Stimulated activated CD8-positive, alpha-beta memory T cell treated with anti-CD3 and anti-CD28 coated beads, Interleukin-7, amount 100 ng/mL, for 24 hours (primary cell): Measurements from ENCODE around the gene COL18A1.

ENCODE experiments used
- DNase-seq: peaks from one replicate; pipeline ENCODE4 v3.0.0-alpha.2; 2020; ENCODE audit warnings: low read depth

Gene COL18A1

DNA sequence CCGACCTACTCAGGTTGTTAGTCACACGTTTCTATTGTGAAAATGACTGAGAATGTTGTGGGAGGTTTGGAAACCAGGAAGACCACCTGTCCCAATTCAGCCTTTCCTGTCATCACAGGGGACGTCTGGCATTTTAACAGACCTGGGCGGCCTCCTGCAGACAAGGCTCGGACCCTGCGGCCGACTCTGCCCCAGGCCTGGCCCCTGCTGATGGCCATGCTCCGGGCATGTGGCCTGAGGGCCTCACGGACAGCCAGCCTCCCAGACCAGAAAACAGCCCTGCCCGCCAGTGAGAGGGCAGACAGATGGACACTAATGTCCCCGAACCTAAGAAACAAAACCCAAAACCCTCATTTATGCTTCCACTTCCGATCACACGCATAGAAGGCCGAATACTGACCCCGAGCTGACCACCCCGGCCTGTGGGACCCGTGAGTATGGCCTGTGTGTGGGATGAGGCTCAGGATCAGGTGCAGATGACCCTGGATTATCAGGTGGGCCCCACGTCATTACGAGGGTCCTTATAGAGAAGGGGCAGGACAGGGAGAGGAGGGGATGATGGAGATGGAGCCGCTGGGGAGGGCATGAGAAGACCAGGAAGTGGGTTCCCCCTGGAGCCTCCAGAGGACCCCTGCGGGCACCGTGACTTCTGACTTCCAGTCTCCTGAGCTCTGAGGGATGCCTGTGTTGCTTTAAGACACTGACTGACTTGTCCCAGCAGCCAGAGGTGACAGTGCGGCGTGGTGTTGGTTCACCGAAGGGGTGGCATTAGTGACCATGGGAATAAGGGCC is 9.6 kb downstream of the COL18A1 start:
- DNase-seq = no peak

DNA sequence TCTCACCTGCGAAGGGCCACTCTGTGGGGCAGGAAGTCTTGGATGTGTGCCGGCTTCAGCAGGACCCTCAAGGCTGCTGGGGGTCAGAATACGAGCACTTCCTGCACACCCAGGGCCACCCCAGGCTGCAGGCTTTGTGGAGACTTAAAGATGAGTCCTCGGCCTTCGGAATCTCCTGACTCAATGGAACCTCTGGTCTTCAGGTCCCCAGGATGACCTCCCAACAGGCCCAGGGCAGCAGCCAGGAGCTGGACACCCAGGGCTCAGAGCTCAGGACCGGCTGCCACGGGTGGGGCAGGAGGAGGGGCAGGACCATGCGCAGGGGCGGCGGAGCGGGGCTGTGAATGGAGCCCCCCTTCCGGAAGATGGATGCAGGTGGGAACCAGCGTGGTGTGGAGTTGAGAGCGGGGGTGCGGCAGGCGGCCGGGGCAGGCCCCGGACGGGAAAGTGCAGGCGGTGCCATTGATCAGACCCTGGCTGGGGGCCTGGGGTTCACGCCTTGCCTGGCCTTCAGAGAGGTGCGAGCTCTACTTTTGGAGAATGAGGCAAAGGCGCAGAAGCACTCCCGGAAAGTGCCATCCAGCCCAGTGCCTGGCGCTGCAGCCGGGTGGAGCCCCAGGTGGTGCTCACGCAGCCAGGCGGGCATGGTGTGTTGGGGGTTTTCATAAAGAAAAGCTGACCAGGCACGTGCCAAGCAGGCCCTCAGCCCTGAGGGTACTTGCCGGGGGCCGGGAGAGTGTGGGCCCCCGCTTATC is 10.4 kb downstream of the COL18A1 start:
- no peak for DNase-seq

DNA sequence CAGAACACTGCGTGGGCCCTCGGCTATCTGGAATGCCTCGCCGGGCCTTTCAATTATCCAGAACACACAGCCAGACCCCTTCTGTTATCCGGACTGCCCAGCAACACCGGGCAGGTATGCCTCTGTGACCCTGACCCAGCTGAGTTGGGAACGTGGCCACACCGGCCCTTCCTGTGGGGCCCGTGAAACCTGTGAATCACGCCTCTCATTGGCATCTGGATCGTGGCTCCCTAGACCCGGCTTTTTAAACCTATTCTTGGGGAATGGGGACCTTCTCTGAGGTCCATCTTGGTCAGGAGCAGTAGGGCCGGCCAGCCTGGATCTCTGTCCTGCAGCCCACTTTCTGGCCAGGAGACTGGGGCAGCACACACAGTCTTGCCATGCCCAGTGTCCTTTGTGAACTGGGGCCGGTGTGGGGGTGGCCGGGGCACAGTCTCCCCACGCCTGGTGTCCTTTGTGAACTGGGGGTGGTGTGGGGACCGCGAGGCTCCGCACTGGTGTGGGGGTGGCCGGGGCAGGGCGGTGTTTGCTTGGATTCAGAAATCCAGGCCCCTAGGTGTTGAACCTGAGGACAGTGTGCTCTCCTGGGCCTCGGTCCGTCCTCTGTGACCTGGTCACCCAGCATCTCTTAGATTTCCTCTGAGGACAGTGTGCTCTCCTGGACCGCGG is 11.1 kb downstream of the COL18A1 start:
- DNase-seq = no peak

DNA sequence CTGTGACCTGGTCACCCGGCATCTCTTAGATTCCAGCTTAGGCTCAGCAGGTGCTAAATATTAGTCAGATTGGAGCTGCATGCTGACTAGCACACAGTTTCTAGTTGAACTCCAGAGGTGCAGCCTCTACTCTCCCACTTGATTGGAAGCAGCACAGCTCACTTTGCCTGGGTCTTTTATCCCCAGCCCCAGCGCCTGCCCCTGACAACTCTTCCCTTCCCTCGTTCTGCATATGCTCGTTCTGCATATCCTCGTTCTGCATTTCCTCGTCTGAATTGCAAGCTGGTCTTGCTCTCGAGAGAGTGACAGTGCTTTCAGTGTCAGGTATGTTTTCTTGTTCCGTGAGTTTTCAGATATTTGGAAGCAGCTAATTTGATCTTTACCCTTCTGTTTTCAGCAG is 11.7 kb downstream of the COL18A1 start:
- no peak for DNase-seq

- no peak for DNase-seq
Observed at GRCh38 chr21:45417256-45417950, 12.4 kb downstream of the COL18A1 start.

GRCh38 chr21:45417951-45418300 is 13.0 kb downstream of the COL18A1 start:
- DNase-seq = no peak

DNA sequence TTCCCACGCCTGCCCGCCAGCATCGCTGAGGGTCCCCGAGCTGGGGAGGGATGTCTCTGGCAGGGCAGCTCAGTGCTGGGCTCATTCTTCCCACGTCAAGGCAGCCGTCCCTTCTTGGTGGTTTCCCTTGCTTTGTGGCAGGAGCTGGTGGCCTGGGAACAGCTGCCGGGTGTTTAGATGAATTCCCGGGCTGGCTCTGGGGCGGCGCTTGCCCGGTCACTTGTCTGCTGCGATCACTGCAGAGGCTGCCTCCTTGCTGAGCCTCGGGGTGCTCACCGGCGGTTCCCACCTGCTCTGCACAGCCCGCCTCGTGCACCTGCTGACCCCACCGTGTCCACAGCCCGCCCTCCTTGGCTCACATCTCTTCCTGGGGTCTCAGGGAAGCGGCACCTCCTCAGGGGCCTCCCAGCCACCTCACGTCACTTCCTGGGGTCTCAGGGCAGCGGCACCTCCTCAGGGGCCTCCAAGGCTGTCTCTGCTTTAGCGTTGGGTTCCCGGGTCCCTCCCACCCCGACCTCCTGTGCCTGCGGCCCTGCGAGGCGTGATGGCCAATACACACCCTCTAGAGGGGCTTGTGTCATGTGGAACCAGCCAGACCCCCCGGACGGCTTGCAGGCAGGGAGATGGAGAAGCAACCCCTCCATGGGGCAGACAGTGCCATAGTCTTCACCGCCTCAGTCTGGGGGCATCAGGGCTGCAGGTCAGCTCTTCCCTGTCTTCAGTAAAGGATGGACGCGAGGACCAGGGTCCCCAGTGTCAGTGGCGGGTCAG is 13.5 kb downstream of the COL18A1 start:
- DNase-seq = no peak

GRCh38 chr21:45419162-45419561 is 14.2 kb downstream of the COL18A1 start:
- no peak for DNase-seq

- no peak for DNase-seq
Observed at GRCh38 chr21:45420061-45421041, 15.4 kb downstream of the COL18A1 start.

DNA sequence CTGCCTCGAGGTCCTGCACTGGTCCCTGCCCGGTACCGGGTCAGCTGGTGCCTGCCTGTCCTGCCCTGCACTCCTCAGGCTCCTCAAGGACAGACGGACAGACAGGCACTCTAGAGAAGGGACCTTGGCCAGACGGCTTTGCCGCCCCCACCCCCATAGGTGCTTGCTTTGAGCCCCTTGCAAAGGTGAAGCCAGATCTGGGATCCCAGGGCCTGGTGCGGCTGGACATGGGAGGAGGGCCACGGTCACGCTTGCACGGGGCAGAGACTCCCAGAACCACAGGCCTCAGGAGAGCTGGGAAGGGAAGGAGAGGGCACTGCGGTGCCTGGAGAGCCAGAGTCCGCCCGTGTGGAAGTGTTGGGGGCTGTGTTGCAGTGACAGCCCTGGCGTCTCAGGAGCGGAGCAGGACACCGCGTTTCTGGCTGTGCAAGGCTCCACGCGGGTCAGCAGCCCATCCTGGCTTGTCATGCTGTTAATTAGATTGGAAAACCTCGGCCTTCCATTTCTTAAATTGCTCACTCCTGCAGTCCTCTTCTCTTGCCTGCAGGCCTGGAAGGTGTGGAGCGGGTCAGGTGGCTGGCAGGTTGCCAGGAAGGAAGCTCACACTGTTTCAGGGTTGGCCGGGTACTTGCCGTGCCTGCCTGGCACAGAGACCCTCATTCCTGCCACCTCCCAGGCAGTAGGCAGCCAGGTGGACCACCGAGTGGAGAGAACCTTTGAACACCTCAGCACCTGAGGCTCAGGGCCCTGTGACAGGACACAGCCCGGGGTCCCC is 16.3 kb downstream of the COL18A1 start:
- DNase-seq = no peak

DNA sequence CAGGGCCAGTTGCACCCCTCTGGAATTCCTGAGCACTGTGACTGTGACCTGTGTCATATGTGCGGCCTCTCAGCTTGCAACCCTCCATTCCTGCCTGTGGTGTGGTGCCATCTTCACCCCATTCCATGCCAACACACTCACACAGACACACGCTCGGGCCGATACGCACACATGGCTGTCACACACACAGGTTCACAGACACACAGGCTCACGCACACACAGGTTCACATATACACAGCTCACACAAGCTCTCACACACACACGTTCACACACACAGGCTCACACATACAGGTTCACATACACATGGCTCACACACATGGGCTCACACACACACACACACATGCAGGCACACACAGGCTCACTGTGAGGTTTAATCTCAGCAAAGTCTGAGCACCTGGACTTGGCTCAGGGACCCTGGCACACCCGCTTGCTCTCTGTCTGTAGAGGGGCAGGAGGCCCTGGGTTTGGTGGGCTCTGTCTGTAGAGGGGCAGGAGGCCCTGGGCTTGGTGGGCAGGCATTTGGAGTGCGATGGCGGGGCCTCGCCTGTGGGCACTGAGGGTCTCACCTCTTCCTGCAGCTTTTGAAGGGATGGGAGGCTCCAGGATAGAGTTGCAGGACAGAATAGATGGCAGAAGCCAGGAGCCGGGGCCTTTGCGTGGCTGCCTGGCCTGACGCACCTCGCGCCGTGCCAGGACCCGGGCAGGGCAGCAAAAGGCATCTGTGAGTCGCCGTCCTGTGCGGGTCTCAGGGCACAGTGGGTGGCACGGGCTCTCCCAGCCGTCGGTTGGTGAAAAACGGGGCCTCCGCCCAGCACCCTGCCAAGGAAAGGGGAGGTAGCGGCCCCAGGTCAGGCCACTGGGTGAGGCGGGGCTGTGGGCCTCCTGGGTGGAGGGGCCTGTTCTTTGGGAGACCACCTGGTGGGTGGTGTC is 17.1 kb downstream of the COL18A1 start:
- DNase-seq = no peak

GRCh38 chr21:45423201-45423955 is 18.4 kb downstream of the COL18A1 start:
- DNase-seq = no peak

DNA sequence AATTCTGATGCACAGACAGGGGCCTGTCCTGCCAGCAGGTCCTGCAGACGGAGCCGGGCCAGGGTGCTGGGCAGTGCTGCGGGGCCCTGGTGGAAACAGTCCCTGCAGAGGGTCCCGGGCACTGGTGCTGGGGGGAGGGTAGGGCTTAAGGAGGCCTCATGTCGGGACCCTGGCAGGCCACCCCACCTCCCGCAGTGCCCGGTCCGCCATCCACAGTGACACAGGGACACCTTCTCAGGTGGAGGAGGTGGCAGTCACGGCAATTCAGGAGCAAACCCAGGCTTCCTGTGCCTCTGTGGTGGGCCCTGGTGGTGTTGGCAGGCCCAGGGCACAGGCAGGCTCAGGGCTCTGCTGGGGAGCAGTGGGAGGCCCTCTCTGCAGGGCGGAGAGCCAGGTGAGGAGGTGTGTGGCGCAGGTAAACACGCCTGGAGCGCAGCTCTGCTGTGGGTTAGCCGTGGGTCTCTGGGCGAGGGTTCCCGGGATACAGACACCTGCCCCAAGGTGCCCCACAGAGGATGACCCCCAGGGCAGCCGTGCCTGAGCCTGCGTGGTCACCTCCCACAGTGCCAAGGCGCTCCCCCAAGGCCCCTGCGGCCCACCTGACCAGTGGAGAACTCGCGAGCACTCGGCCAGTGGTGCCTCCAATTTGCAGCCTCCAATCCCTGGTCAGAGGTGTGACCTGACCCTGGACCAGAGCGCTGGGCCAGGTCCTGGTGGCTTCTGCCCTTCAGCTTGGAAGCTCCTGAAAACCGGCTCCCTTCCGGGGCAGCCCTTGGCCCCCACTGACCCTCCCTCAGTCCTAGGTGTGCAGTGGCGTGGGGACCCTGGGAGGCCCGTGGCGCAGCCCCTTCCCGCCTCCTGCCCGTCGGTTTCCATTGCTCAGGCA is 19.2 kb downstream of the COL18A1 start:
- no peak for DNase-seq

- DNase-seq = no peak
Observed at GRCh38 chr21:45424854-45425795, 20.2 kb downstream of the COL18A1 start.
